ENCODE measurements around the gene NEK10. TPM values are rescaled to one million over a fixed set of nuclear protein-coding genes. Genes with fewer than 3 reads are reported as not detected.
"Not testable (repeated sequence)": the region's sequence is repeated elsewhere in the genome, so short reads cannot be mapped to it uniquely, and the experiment has no call there.

NEK10 gene, protein sequence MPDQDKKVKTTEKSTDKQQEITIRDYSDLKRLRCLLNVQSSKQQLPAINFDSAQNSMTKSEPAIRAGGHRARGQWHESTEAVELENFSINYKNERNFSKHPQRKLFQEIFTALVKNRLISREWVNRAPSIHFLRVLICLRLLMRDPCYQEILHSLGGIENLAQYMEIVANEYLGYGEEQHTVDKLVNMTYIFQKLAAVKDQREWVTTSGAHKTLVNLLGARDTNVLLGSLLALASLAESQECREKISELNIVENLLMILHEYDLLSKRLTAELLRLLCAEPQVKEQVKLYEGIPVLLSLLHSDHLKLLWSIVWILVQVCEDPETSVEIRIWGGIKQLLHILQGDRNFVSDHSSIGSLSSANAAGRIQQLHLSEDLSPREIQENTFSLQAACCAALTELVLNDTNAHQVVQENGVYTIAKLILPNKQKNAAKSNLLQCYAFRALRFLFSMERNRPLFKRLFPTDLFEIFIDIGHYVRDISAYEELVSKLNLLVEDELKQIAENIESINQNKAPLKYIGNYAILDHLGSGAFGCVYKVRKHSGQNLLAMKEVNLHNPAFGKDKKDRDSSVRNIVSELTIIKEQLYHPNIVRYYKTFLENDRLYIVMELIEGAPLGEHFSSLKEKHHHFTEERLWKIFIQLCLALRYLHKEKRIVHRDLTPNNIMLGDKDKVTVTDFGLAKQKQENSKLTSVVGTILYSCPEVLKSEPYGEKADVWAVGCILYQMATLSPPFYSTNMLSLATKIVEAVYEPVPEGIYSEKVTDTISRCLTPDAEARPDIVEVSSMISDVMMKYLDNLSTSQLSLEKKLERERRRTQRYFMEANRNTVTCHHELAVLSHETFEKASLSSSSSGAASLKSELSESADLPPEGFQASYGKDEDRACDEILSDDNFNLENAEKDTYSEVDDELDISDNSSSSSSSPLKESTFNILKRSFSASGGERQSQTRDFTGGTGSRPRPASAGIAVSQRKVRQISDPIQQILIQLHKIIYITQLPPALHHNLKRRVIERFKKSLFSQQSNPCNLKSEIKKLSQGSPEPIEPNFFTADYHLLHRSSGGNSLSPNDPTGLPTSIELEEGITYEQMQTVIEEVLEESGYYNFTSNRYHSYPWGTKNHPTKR
- 1.4 and 4.2 TPM in 2 replicates for total RNA-seq (ENCODE audit: low replicate concordance)
- long read RNA-seq, result 0 reads

DNA sequence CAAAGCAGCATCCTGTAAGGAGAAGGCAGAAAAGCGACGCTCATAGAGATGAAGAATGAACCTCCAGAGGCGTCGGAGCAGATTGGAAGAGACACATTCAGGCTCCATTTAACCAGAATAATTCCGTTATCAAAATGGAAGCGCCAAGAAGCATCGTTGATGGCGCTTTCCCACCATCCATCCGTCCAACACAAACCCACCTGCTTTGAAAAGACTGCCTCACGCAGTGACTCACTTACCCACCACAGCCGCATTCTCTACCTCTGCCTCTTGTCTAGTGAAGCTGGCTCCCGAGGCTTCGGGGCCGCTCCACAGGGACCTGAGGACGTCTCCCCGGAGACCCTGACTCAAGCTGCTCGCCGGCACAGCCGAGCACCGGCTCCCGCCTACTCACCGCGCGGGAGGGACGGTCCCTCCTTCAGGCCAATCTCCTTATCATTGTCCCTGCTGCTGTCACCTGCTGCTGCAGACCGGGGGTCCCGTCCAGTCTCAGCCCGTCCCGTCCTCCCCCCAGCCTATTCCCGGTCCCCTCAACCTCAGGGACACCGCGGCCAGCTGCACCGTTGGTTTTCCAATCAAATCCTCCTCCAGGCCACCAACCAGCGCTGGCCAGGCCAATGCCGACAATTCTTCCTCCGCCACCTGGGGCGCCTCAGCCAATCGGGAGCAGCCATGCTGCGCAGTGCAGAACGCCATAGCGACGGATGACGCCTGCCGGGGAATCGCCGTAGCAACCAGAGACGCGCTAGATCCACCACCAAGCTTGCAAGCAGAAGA lies at the start of gene NEK10:
TSS of gene NEK10 (minus strand) at position 553 of the 777 bp plus-strand sequence. CDS start 16,501 bp downstream, outside the sequence.
- DNase-seq (ENCODE audit: extremely low spot score, unreplicated experiment), result peak; percentile 95
- H3K4me1 Mint-ChIP-seq (ENCODE audit: unreplicated experiment), result peaks cover 6% of the 10 kb centered on the region
- H3K36me3 Mint-ChIP-seq, result no peaks in the 10 kb centered on the region
- H3K27me3 Mint-ChIP-seq, result peaks cover 4% of the 10 kb centered on the region
- peak within 1 kb of the TSS; percentile 98 for H3K4me3 Mint-ChIP-seq
- TF ChIP-seq, protein P1, sequence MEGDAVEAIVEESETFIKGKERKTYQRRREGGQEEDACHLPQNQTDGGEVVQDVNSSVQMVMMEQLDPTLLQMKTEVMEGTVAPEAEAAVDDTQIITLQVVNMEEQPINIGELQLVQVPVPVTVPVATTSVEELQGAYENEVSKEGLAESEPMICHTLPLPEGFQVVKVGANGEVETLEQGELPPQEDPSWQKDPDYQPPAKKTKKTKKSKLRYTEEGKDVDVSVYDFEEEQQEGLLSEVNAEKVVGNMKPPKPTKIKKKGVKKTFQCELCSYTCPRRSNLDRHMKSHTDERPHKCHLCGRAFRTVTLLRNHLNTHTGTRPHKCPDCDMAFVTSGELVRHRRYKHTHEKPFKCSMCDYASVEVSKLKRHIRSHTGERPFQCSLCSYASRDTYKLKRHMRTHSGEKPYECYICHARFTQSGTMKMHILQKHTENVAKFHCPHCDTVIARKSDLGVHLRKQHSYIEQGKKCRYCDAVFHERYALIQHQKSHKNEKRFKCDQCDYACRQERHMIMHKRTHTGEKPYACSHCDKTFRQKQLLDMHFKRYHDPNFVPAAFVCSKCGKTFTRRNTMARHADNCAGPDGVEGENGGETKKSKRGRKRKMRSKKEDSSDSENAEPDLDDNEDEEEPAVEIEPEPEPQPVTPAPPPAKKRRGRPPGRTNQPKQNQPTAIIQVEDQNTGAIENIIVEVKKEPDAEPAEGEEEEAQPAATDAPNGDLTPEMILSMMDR (conservative IDR thresholded peaks at IDR 0.05), result no peak
- H3K27ac Mint-ChIP-seq, result peak within 1 kb of the TSS; percentile 67
- no peaks in the 10 kb centered on the region for H3K9me3 Mint-ChIP-seq

DNA sequence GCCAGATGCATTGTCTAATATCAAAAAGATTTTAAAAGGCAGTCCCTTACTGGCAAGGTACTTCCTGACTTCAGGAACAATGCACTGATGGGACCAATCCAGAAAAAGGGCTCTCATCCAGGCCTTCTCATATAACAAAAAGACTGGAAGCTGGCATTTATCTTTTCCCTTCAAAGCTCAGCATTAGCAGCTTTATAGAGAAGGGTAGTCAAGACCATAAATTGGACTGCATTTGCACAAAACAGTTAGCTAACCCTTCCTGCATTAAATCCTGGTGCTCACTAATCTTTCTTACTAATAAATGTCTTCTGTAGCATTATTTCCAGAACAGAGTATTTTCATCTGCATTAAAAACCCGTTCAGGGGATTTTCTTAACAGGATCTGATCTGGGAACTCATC lies 46.0 kb upstream of the NEK10 start:
- Mint-ChIP-seq H3K27me3 (no peaks in the 10 kb centered on the region), H3K27ac (no peak overlapping the region), H3K4me1 (ENCODE audit: unreplicated experiment) (no peaks in the 10 kb centered on the region), H3K9me3 (no peaks in the 10 kb centered on the region), H3K36me3 (peaks cover 24% of the 10 kb centered on the region), H3K4me3 (no peak overlapping the region)
- TF ChIP-seq, protein P1 (conservative IDR thresholded peaks at IDR 0.05), result no peak
- no peak for DNase-seq (ENCODE audit: extremely low spot score, unreplicated experiment)

DNA sequence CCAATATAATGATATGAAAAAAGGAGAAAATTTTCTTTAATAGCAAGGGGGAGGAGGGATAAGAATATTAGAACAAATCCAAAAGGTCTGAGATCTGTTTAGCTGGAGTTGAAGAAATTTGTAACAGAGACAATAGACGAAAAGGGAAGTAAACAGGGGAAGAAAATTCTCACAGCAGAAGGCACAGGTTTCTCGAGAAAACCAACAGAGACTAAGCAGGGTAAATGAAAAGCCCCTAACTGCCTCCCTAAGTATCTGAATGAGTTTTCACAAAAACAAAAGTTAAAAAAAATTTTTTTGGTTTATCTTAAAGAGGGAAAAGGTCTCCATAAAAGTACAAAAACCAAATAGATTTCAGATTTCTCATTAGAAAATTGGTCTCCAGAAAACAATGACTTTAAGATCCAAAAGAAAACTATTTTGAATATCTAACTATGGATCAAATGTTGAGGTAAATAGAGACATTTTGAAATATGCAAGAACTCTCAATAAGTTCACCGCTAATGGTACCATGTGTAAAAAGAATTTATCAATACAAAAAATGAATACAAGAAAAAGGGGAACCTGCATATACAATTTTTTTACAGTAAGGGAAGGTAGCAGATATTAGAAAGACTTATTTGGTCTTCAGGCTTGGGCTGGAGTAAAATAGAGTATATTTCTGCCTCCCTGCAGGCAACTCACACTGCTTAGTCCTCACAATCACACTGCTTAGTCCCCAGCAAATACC lies 23.9 kb upstream of the NEK10 start:
- H3K36me3 Mint-ChIP-seq, result peaks cover 13% of the 10 kb centered on the region
- TF ChIP-seq, protein P1 (conservative IDR thresholded peaks at IDR 0.05), result no peak

DNA sequence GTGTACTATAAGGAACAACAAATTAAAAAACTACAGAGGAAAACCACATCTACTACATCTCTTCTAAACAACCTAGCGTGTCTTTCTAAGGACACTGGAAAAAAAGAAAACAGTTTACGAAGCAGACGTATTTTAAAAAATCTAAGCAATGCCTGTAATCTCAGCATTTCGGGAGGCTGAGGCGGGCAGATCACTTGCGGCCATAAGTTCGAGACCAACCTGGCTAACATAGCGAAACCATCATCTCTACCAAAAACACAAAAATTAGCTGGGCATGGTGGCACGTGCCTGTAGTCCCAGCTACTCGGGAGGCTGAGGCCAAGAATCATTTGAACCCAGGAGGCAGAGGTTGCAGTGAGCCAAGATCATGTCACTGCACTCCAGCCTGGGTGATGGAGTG lies 23.2 kb upstream of the NEK10 start:
- not testable (repeated sequence) for DNase-seq (ENCODE audit: extremely low spot score, unreplicated experiment); H3K27me3 Mint-ChIP-seq; H3K27ac Mint-ChIP-seq; H3K4me3 Mint-ChIP-seq; H3K9me3 Mint-ChIP-seq; H3K4me1 Mint-ChIP-seq (ENCODE audit: unreplicated experiment)
- peaks cover 13% of the 10 kb centered on the region for H3K36me3 Mint-ChIP-seq

More for the DNA sequence above, 23.9 kb upstream of the NEK10 start:
- no peak for DNase-seq (ENCODE audit: extremely low spot score, unreplicated experiment)
- no peaks in the 10 kb centered on the region for H3K4me1 Mint-ChIP-seq (ENCODE audit: unreplicated experiment)
- H3K27me3 Mint-ChIP-seq, result no peaks in the 10 kb centered on the region
- H3K27ac Mint-ChIP-seq, result no peak overlapping the region
- H3K4me3 Mint-ChIP-seq, result no peak overlapping the region
- no peaks in the 10 kb centered on the region for H3K9me3 Mint-ChIP-seq

DNA sequence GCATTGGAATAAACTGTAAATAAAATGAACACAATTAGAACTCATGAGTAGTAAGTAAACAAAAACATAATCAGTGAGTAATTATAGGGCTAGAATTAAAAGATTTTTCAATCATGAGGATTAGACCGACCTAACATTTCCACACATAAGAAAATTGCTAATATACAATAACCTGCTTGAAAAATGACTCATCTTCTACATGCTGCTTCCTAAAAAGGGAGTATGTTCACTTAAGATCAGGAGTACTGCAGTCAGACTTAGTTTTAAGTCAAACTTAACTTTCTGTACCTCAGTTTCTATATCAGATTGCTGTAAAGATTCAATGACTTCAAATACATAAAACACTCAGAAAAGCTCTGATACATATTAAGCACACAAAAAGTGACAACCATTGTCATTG lies 22.6 kb upstream of the NEK10 start:
- DNase-seq (ENCODE audit: extremely low spot score, unreplicated experiment), result no peak
- Mint-ChIP-seq H3K9me3 (no peaks in the 10 kb centered on the region), H3K4me1 (ENCODE audit: unreplicated experiment) (no peaks in the 10 kb centered on the region), H3K4me3 (no peak overlapping the region), H3K36me3 (peaks cover 13% of the 10 kb centered on the region), H3K27me3 (no peaks in the 10 kb centered on the region), H3K27ac (no peak overlapping the region)
- TF ChIP-seq, protein P1 (conservative IDR thresholded peaks at IDR 0.05), result no peak

All from type B pancreatic cell (in vitro differentiated cells).